Transverse colon (tissue), 3 donors: Measurements from ENCODE around the gene LRRC32.

Source experiments
- CTCF ChIP-seq, 5 experiments: fragments of 200-600 bp in 3 of 5; fragments of 450-650 bp in 2 of 5; sonication (generic) in 3 of 5; IDR thresholded peaks; 1 replicate in 2 of 5; 2 replicates in 3 of 5; pipeline ENCODE4 v1.5.1; 2016 to 2017; ENCODE audit warnings: antibody characterized with exemption in 5 of 5, inconsistent platforms in 3 of 5, mild to moderate bottlenecking in 2 of 5, moderate library complexity in 1 of 5
- EP300 ChIP-seq: sonication (generic); formaldehyde crosslinking; IDR thresholded peaks from one replicate; pipeline ENCODE4 v1.6.1; 2017; ENCODE audit warnings: antibody characterized with exemption, low read depth
- POLR2A ChIP-seq: fragments of 450-650 bp; IDR thresholded peaks from one replicate; pipeline ENCODE4 v1.6.1; 2016; ENCODE audit warnings: antibody characterized with exemption, mild to moderate bottlenecking, moderate library complexity

GRCh38 chr11:76702336-76703128 lies 32.0 kb upstream of the LRRC32 start:
- TF ChIP-seq POLR2A (no peak), CTCF (IDR thresholded peaks at IDR 0.05) (no peak), EP300 (no peak)
